GM21360 (cell line): ENCODE data around the gene CACYBP.
"Not testable (repeated sequence)": the region's sequence is repeated elsewhere in the genome, so short reads cannot be mapped to it uniquely, and the experiment has no call there.

Experiments
- ATAC-seq: cut with Tn5 transposase; IDR thresholded peaks from one replicate; pipeline ENCODE4 v1.9.1; 2021; ENCODE audit warnings: mild to moderate bottlenecking, moderate library complexity; ENCODE audit not compliant: unreplicated experiment

Gene CACYBP

DNA sequence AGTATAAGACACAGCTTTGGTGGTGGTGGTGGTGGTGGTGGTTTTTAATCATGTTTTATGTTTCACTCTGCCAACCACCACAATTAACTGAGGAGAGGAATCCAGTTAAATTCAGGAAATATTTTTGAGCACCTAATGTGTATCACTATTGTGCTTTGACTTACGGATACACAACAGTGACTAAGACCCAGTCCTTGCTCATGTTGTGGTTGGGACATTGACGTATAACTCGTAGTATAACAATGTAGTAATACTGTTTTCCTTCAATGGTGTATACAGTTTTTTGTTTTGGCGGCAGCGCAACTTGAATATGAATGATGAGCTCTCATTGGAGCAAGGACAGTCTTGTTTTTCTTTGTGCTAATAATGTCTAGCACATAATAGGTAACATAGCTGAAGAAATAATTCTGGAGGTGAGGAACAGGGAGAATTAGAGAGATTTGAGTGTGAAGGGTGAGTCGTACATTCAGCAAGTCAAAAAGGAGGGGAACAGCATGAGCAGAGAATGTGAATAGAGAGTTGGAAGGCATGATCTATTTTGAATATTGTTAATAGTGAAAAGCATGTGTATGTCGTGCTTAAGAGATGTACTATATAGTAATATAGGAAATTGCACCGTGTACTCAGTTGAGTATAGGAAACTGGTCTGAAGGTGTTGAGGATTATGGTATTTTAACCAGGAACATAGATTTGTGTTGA lies 5.5 kb downstream of the CACYBP start:
- ATAC-seq: no peak

DNA sequence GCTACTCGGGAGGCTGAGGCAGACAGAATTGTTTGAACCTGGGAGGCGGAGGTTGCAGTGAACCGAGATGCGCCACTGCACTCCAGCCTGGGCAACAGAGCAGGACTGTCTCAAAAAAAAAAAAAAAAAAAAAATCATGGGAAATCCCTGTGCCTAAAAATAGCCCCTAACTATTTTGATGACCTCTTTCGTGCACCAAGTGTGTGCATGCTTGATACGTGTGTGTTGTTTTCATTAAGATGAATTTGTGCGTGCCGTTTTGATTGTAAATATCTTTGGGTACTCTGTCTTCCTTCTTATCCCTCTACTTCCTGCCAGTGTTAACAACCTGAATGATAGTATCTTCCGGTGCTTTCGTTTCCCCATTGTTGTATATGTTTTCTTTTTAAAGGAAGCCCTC lies 9.8 kb downstream of the CACYBP start:
- ATAC-seq: no peak

DNA sequence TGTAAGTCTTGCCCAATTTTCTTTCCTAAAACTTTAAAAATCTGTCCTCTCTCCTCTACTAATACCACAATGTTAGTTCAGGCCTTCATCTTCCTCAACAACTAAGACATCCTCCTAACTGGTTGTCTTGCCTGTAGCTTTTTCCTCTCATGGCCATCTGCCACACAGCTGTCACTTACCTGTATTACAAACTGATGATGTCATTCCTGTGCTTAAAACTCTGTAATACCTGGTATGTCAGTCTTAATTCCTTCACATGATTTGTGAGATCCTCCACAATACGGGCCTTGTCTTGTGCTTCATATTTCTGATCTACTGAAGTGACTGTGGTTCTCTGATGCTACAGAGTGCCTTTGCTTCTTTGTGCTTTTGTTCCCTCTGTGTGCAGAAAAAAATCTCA lies 13.7 kb downstream of the CACYBP start:
- ATAC-seq: no peak

DNA sequence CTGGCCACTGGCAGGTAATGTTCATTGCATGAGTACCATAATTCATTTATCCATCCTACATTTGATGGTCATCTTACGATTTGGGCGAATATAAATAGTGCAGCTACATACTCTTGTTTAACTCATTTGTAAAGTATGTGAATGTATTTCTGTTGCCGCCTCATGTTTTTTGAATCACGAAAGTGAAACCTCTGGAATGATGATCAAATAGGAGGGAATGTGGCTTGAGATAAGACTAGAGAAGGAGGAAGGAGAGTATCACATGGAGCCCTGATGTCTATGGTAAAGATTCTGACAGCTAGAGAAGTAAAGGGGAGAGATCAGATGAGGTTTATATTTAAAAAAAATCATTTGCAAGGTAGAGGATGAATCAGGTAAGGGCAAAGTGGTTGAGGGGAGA lies 15.5 kb downstream of the CACYBP start:
- no peak for ATAC-seq

DNA sequence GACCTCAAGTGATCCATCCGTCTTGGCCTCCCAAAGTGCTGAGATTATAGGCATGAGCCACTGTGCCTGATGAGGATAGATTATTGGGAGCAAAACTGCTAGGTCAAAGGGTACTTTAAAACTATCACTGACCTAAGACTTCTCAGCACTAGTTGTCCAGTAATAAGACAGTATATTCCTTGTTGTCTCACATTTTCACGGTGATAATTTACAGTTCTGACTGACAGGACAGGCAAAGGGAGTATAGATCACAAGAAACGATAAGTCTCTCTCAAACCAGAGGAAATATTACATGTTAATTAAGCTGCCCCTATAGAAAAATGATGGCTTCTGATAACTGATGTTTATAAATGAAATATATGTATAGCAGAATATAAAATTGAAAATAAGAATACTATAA lies 19.8 kb downstream of the CACYBP start:
- ATAC-seq: no peak

DNA sequence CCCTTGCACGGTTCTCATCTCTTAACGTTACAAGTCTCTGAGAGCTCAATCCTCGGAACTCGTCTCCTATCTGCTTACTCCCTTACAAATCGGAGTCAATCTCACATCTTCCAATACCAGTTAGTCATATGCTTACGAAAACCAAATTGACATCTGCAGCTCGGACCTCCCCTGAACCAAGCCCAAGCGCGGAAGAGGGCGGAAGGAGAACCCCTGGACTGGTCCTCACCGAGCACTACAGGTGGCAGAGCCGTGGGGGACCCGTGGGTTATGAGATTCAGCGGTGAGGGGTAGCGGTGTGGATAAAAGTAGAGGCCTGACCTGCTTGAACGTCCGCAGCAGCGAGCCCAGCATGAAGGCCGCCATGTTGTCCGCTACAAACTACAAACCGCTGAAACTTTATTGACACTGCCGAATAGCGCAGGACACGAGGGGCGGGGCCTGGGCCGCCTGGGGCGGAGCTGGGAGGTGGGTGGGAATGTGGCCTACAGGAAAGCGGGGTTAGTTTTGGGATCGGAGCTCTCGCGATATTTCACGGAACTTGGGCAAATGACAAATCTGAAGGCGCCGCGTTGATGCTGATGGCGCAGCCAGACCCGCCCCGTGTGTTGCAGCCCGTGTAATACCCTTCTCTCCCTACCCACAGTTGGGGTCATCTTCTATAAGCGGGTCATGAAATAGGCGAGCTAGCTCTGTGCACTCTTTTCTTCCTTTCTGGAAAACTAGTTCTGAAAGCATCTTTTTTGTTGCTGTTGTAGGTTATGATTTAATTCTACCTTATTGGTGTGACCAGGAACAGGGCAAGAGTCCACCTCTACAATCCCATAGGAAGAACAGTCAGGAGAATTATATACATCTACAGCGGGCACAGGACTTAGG lies 23.5 kb downstream of the CACYBP start, which contains the start of gene MRPS14:
TSS of gene MRPS14 (minus strand) at position 383 of the 879 bp plus-strand sequence. CDS start at position 366, 17 bp downstream.
- peak; percentile 94 for ATAC-seq

DNA sequence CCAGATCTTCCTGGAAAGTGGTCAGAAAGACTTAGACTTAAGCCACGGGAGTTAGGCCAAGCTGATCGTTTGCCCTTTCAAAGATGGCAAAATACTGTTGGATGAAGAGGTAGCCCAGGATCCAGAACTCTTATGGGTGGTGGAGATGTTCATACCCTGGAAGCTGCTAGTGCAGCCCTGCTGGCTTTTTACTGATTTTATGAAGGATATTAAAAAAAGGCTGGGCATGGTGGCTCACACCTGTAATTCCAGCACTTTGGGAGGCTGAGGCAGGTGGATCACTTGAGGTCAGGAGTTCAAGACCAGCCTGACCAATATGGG lies 24.1 kb downstream of the CACYBP start:
- ATAC-seq: not testable (repeated sequence)

DNA sequence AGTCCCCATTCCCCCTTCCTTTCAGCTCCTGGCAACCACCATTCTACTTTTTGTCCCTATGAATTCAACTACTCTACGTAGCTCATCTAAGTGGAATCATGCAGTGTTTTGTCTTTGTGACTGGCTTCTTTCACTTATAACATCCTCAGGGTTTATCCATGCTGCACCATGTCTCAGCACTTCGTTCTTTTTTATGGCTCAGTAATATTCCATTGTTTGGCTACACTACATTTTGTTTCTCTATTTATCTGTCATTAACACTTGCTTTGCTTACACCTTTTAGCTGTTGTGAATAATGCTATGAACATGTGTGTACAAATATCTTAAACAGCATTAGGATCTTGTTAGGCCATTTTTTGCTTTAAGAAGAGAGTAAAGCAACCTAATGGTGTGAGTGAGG lies 25.0 kb downstream of the CACYBP start:
- ATAC-seq: no peak

DNA sequence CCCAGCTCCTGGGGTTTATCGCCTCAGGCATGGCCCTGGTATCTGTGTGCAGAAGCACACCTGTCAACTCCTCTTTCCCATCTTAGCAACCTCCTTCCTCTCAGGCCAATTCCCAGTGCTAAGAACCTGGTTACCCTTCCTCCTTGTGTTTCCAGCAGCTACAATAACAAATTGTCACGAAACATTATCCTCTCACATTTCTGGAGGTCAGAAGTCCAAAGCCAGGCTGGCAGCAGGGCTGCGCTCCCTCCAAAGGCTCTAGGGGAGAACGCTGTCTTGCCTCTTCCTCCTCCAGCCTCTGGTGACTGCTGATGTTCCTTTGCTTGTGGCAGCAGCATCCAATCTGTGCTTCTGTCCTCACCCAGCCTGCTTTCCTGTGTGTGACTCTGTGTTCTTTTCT lies 34.2 kb downstream of the CACYBP start:
- ATAC-seq: no peak

DNA sequence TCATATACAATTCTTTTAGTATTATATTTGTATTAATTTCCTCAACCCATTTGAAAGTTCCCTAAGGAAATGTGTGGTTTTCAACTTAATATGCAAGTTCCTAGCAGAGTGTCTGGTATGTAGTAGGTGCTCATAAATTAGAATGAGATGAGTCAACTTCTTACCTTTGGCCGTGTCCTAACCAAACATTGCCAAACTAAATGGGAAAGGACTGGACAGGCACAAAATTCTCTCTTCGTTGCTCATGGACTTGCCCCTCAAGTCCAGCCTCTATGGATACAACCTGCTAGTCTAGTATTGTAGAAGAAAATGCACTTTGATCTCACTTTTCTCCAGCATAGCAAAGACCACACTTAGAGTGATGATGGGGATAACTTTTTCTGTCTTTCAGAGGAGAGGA lies 35.0 kb downstream of the CACYBP start:
- ATAC-seq: no peak

DNA sequence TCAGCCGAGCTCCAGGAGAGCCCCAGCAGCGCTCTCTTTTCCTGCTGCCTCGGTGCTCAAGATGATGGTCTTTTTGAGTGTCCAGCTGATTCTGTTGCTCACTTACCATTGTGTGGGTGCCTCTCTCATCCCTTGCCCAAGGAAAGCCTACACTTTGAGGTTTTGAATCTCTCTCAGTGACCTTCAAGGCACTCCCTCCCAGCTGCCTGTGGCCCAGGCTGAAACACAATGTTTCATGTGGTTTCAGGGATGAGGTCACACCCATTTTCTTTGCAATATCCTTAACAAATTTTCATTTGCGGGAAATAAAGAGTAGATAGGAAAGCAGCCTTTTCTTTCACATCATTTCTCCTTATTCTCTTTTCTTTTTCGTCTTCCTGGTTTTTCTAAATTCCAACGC lies 36.1 kb downstream of the CACYBP start:
- ATAC-seq: no peak

DNA sequence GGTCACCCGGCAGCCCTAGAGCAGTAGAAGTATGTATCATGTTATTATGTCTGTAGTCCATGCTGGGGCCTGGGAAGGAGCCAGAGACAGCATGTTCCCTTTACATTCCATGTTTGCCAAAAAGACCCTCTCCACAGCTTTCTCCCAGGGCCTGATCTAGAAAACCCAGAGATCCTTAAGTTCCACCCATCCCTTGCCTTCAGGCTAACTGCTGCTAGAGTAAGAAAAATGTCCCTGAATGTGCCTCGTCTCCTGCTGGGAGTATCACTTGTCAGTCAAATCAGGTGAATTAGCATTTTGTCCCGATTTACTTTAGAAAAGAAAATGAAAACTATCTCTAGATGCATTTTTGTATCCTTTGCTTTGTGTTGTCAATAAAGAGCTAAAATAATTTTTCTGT lies 36.7 kb downstream of the CACYBP start:
- ATAC-seq: no peak

DNA sequence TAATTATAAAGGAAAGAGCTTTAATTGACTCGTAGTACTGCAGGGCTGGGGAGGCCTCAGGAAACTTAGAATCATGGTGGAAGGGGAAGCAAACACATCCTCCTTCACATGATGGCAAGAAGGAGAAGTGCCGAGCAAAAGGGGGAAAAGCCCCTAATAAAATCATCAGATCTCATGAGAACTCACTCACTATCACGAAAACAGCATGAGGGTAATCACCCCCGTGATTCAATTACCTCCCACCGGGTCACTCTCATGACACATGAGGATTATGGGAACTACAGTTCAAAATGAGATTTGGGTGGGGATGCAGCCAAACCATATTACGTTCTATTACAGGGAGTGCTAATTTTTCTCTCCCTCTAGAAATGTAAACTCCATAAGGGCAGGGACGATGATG lies 37.7 kb downstream of the CACYBP start:
- no peak for ATAC-seq

DNA sequence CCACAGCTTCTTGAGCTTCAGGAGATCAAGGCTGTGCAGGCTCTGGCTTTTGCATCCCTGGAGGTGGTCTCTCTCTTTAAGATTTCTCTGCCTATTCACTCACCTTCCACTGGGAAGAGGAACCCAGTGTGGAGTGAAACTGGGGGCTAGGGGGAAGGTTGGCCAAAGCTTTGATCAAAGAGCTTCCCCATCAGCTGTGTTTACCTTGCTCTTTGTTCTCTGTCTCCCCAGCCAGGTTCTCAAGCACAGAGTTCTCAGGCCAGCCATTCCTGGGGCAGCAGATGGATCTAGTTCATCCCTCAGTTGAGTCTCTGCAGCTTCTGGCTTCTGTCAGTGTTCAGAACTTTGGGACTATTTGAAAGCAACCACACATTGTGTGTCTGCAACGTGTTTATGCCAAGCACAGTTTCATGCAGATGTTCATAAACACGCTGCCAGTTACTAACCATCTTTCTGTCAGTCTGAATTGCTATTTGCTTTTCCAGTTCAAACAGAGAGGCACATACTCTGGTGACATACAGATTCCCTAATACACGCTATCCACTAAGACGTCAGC lies 40.7 kb downstream of the CACYBP start:
- no peak for ATAC-seq

DNA sequence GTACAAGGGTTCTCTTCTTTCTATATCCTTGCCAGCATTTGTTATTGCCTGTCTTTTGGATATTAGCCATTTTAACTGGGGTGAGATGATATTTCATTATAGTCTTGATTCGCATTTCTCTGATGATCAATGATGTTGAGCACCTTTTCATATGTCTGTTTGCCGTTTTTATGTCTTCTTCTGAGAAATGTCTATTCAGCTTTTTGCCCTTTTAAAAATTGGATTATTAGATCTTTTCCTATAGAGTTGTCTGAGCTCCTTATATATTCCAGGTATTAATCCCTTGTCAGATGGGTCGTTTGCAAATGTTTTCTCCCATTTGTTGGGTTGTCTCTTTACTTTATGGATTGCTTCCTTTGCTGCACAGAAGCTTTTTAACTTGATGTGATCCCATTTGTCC lies 42.9 kb downstream of the CACYBP start:
- ATAC-seq: no peak

DNA sequence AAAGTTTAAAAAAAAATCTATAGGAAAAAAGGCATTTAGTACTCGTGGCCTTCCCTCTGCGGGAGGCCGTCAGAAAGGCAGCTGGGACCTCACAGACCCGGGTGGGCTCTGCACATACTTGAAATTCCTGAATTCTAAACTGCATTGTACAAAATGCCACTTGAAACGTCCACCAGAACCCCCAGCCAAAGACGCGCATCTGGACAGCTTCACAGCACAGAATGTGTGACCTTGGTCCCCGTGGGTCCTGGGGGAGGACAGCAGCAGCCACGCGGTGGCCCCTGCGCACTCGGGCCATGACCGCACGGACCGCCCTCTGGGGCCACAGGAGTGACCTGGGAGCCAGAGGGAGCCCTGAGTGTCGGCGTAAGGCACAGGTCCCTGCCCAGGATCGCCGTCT lies 44.1 kb downstream of the CACYBP start:
- no peak for ATAC-seq

DNA sequence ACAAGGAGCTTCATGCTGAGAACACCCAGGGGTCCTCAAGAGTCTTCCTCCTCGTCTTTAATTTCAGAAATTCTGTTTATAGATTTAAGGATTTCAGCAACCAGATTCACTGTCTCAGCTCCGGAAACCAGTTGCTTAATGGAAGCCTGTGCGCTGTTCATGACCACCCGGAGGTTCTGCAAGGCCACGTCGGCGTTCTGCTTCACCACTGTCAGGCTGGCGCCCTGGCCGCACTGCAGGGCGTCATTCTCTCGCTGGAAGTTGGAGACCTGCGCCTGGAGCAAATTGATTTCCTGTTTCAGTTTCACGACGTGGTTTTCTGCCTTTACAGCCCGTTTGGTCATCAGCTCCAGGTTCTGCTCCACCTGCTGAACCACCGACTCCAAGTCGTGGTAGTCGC lies 44.8 kb downstream of the CACYBP start:
- not testable (repeated sequence) for ATAC-seq

DNA sequence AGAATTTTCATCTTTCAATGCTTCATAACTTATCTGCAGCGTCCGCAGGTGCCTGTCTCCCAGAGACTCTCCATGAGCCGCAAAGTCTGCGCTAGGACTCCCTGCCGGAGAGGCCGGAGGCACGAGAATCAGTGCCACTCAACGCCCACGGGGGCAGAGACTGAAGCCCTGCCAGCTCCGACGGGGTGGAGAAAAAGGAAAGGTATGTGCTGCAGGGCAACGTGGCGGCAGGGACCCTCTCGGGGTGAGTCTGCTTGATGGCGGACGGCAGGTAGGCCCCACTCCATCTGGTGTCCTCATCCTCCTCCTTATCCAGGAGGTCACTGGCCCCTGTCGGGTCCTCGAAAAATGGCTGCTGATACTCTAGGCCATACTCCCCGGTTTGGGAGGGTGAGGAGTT lies 45.4 kb downstream of the CACYBP start:
- no peak for ATAC-seq

DNA sequence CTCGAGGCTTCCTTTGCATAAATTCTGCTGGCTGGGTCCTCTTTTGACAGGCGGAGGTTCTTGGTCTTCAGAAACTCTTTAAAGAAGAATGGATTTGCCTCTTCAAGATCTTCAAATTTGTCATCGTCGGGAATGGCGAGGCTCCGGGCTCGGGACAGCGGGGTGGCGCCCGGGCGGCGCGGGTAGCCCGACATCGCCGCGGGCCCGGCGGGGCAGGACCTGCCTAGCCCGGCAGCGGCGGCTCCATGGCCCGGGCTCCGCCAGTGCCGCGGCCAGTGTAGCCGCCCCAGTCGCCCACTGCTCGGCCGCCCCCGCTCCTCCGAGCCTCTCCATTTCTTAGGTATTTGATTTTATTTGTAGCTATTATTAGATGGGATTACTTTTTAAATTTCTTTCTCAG lies 45.8 kb downstream of the CACYBP start:
- no peak for ATAC-seq

DNA sequence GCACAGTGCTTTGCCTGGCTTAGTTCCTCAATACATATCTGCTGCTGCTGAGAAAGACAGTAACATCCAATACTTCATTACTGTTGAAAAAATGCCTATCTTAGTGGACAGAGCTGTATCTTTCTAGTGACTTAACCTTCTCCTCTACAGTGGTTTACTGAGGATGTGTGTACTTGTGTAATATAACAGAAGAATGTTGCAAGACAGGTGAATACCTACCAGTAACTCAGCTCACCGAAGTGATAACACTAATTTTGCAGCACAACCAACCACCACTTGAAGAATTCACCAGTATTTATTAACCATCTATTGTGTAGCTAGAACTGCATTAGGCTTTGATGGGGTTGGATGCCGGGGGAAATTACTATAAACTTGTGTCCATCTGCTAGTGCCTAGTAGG lies 51.2 kb downstream of the CACYBP start:
- ATAC-seq: no peak

DNA sequence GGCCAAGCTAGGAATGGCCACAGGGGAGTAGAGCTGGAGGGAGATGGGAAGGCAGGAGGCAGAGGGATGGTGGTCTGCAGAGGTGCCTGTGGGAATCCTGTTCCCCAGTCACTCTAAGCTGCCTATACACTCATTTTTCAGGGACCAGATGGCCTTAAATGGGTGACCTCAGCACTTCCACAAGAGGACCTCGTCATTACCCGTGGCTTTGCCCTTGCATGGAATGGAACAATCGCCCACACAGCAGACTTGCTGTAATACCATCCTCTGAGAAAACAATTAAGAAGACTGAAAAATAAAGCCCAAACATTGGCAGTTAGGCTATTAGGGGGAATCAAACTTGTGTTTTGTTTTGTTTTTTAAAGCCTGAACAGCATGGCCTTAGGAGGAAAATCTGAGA lies 55.0 kb downstream of the CACYBP start:
- no peak for ATAC-seq
